HepG2 (cell line): ENCODE results near the gene PFKL. TPM values are rescaled to one million over a fixed set of nuclear protein-coding genes. Genes with fewer than 3 reads are reported as not detected.

Experiments used
- CBX1 ChIP-seq: IDR thresholded peaks from one replicate; pipeline ENCODE4 v1.6.1; 2016; ENCODE audit warnings: antibody characterized with exemption, low read depth
- HIVEP1 ChIP-seq: sonication (generic); formaldehyde crosslinking; IDR thresholded peaks from 2 replicates; pipeline ENCODE4 v1.4.0; 2020; ENCODE audit warnings: mild to moderate bottlenecking, missing genetic modification reagents
- KLF11 ChIP-seq: IDR thresholded peaks from 2 replicates; pipeline ENCODE4 v1.6.1; 2016; ENCODE audit warnings: missing compliant biosample characterization
- NR2F2 ChIP-seq: IDR thresholded peaks from 2 replicates; pipeline ENCODE4 v1.6.1; 2012; ENCODE audit warnings: low read depth, inconsistent platforms, borderline replicate concordance
- PATZ1 ChIP-seq: sonication (generic); formaldehyde crosslinking; IDR thresholded peaks from 2 replicates; pipeline ENCODE4 v1.4.0; 2020; ENCODE audit warnings: missing genetic modification reagents
- POGK ChIP-seq: sonication (generic); formaldehyde crosslinking; conservative IDR thresholded peaks from 2 replicates; pipeline ENCODE4 v1.8.0; 2022; ENCODE audit warnings: mild to moderate bottlenecking, moderate library complexity, missing genetic modification reagents
- POGZ ChIP-seq: sonication (generic); formaldehyde crosslinking; IDR thresholded peaks from 2 replicates; pipeline ENCODE4 v1.4.0; 2020; ENCODE audit warnings: mild to moderate bottlenecking, missing genetic modification reagents
- RBM39 ChIP-seq: fragments of 200-400 bp; formaldehyde crosslinking; IDR thresholded peaks from one replicate; pipeline ENCODE4 v1.6.1; 2018; ENCODE audit warnings: antibody characterized with exemption, mild to moderate bottlenecking, low read depth, low read length; ENCODE audit not compliant: poor library complexity, severe bottlenecking
- SNAI1 ChIP-seq: sonication (generic); formaldehyde crosslinking; IDR thresholded peaks from 2 replicates; pipeline ENCODE4 v1.5.0; 2020; ENCODE audit warnings: mild to moderate bottlenecking, missing genetic modification reagents, borderline replicate concordance
- SOX13 ChIP-seq, 3 experiments: fragments of 450-650 bp in 1 of 3; sonication (generic) in 1 of 3; formaldehyde crosslinking in 1 of 3; IDR thresholded peaks in 2 of 3; conservative IDR thresholded peaks in 1 of 3; 2 replicates each; pipeline versions ENCODE4 v1.5.0 to v1.6.1; 2016 to 2020; ENCODE audit warnings: antibody characterized with exemption in 1 of 3, mild to moderate bottlenecking in 1 of 3, missing compliant biosample characterization in 1 of 3, missing genetic modification reagents in 1 of 3, moderate library complexity in 1 of 3
- UBTF ChIP-seq: sonication (generic); formaldehyde crosslinking; IDR thresholded peaks from 2 replicates; pipeline ENCODE4 v1.4.0; 2020; ENCODE audit warnings: mild to moderate bottlenecking, missing genetic modification reagents
- ZBTB21 ChIP-seq: sonication (generic); formaldehyde crosslinking; IDR thresholded peaks from 2 replicates; pipeline ENCODE4 v1.4.0; 2020; ENCODE audit warnings: missing genetic modification reagents
- ZBTB44 ChIP-seq: sonication (generic); formaldehyde crosslinking; IDR thresholded peaks from 2 replicates; pipeline ENCODE4 v1.4.0; 2020; ENCODE audit warnings: missing genetic modification reagents
- ZFP37 ChIP-seq: sonication (generic); formaldehyde crosslinking; IDR thresholded peaks from 2 replicates; pipeline ENCODE4 v1.4.0; 2020; ENCODE audit warnings: missing genetic modification reagents, borderline replicate concordance
- ZKSCAN1 ChIP-seq: fragments of 150-350 bp; IDR thresholded peaks from 2 replicates; pipeline ENCODE4 v1.6.1; 2014; ENCODE audit warnings: low read length
- ZNF225 ChIP-seq: sonication (generic); formaldehyde crosslinking; IDR thresholded peaks from 2 replicates; pipeline ENCODE4 v1.4.0; 2020; ENCODE audit warnings: mild to moderate bottlenecking, missing genetic modification reagents
- ZNF350 ChIP-seq: sonication (generic); formaldehyde crosslinking; IDR thresholded peaks from 2 replicates; pipeline ENCODE4 v1.4.0; 2020; ENCODE audit warnings: mild to moderate bottlenecking, low read depth, missing genetic modification reagents, borderline replicate concordance
- ZNF562 ChIP-seq: sonication (generic); formaldehyde crosslinking; IDR thresholded peaks from 2 replicates; pipeline ENCODE4 v1.8.0; 2022; ENCODE audit warnings: missing genetic modification reagents, borderline replicate concordance
- ZNF850 ChIP-seq: sonication (generic); formaldehyde crosslinking; conservative IDR thresholded peaks from 2 replicates; pipeline ENCODE4 v1.9.0; 2021; ENCODE audit warnings: mild to moderate bottlenecking, missing genetic modification reagents
- ZSCAN30 ChIP-seq: sonication (generic); formaldehyde crosslinking; IDR thresholded peaks from 2 replicates; pipeline ENCODE4 v1.5.0; 2020; ENCODE audit warnings: mild to moderate bottlenecking, missing genetic modification reagents
- polyA plus RNA-seq, 8 experiments: library from polyadenylated mRNA; depleted of rRNA in 3 of 8; stranded (reverse) in 7 of 8; unstranded in 1 of 8; fragments of >200 nt; fragmentation: Illumina TruSeq in 4 of 8; extraction: Trizol in 4 of 8; gene quantifications; 2 replicates each; pipeline versions ENCODE4 v1.2.1 to v1.2.3, GENCODE V29; 2011 to 2016; ENCODE audit warnings: low read depth in 4 of 8, missing spikeins in 1 of 8, mixed read lengths in 1 of 8; ENCODE audit not compliant: insufficient read depth in 1 of 8
- total RNA-seq, 5 experiments: library from RNA; depleted of rRNA; stranded (reverse); fragments of >200 nt; fragmentation: Illumina TruSeq; extraction: Trizol; gene quantifications; 2 replicates each; pipeline ENCODE4 v1.2.3, GENCODE V29; 2016; ENCODE audit warnings: low read depth in 1 of 5

Gene PFKL
- total and polyA plus RNA-seq, 2 of the 13 experiments (the other 11 are each of a cell fraction or from before 2014, with no cell fraction given) = 92.8 to 106 TPM

GRCh38 chr21:44338971-44339910, 39.4 kb downstream of the PFKL start, which contains the start of gene CFAP410 (continued):
- TF ChIP-seq PATZ1 (CRISPR knock-in tag) = peak; percentile 50
- TF ChIP-seq UBTF = peak; percentile 80
- no peak for TF ChIP-seq ZBTB21 (CRISPR knock-in tag)
- peak; percentile 63 for TF ChIP-seq CBX1
- peak; percentile 77 for TF ChIP-seq HIVEP1
- TF ChIP-seq SNAI1 = no peak
- peak; percentile 83; the same call in 1 of the 2 replicates for TF ChIP-seq KLF11 (CRISPR knock-in tag)
- no peak for TF ChIP-seq ZBTB44 (CRISPR knock-in tag)
- TF ChIP-seq RBM39 = no peak
- 0 out of 2 replicates have a peak, but pooled peaks have one; percentile 52 for TF ChIP-seq ZNF225 (CRISPR knock-in tag)
- TF ChIP-seq ZNF850 (CRISPR knock-in tag) = no peak
- no peak for TF ChIP-seq ZFP37
- TF ChIP-seq SOX13 (IDR thresholded peaks at IDR 0.05) = no peak
- 0 out of 4 replicates have a peak, but pooled peaks of 1 of the 2 experiments have one; percentile 13 for TF ChIP-seq SOX13 (CRISPR knock-in tag; conservative IDR thresholded peaks at IDR 0.05 in 1 of 2, IDR thresholded peaks at IDR 0.05 in 1 of 2)
- peak; percentile 83 for TF ChIP-seq ZNF350
- TF ChIP-seq ZKSCAN1 = peak; percentile 35; the same call in 1 of the 2 replicates
- 0 out of 2 replicates have a peak, but pooled peaks have one; percentile 43 for TF ChIP-seq NR2F2
- TF ChIP-seq ZSCAN30 (CRISPR knock-in tag) = no peak
- peak; percentile 90 for TF ChIP-seq POGZ (CRISPR knock-in tag)
- TF ChIP-seq ZNF562 = no peak
- TF ChIP-seq POGK (CRISPR knock-in tag) = peak; percentile 78
